NCI-H1092 treated with DMSO at 0.1 percent for 48 hours (cell line): ENCODE results near the gene NFS1.

Experiments used
- DNase-seq: peaks from one replicate; lab custom pipeline; 2025; lab: John Stamatoyannopoulos, UW

The NFS1 gene

DNA sequence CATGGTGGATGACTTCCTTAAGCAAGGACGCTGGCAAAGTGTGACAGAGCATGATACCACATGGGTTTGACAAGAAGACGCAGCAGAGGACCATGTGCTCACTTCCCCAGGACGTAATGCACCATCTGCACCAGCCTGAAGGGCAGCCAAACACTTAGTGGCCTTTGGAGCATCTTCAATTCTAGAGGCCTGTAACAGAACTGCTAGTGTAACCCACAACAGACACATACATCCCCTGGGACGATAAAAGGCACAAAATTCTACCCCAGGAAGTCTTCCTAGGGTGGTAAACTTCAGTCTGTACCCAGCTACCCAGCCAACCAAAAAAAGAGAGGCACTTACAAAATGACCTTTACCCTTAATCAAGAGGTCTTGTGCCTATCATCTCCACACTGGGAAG lies 25.3 kb downstream of the NFS1 start:
- DNase-seq: no peak

DNA sequence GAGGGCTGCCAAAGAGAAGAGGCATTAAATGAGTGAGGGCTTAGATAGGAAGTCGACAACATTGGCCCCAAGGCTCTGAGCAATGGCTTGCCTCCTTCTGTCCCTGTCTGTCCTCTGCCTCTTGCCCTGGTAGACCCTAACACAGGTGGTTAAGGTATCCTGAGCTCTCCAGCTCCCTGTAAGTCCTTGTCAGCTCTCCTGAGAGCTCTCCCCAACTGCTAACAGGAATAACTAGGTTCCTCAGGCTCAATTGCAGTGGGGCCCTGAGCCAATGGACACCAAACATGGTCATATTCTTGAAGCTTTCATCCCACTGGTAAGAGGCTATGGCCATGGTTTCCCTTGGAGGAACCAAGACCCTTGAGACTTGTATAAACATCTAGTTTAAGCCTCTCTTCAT lies 29.5 kb downstream of the NFS1 start:
- no peak for DNase-seq

DNA sequence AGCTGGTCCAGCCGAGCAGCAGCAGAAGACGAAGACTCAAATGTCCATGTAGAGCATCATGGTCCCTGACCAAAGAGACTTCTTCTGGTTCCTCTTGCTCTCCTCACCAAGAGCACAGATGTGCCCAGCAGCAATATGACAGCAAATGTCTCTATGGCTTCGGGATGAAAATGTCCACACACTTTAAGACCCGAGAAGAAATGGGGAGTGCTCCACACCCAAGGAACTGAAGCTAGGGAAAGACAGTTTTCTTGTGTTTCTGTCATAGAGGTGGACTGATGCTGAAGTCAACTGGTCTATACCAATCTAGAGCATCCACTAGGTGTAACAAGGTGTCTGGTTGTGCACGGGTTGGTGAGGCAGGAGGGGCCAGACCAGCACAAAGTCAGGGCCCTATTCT lies 29.9 kb downstream of the NFS1 start:
- no peak for DNase-seq

DNA sequence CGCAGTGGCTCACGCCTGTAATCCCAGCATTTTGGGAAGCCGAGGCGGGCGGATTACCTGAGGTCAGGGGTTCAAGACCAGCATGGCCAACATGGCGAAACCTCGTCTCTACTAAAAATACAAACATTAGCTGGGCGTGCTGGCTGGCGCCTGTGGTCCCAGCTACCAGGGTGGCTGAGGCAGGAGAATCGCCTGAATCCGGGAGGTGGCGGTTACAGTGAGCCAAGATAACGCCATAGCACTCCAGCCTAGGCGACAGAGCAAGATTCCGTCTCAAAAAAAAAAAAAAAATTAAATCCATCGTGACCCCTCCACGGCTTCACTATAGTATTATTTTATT lies 33.2 kb downstream of the NFS1 start:
- no peak for DNase-seq

DNA sequence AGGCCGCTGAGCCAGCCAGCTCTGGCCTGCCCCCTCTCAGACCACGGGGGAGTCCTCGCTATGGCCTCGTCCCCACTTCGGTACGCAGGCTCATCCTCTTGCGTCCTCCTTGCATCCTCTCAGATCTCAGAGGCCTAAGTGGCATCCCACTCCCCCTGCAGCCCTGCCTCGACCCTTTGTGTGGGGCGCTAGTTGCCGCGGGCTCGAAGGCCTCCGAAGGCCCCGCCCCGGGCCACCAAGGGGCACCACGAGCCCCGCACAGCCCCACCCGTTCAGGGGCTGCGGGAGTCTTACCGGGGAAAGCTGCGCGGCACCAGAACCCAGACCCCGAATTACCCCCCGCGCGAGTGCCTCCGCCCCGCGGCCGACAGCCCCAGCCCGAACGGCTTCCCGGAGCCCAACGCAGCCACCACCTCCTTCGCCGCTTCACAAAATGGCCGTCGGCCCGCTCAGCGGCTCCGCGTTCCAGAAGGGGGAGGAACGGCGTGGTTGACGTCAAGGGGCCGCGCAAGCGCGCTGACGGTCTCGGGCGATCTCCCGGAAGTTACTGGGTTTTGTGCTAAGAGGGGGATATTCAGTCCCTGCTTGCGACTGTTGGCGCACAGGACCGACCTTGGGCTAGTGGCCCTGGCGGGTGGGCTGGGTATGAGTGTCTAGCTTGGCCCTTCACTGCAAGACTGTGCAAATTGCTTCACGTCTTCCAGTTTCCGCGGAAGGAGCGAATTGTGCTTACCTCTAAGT lies 34.5 kb downstream of the NFS1 start, which contains the start of the genes CPNE1 and RBM12:
Gene CPNE1, minus strand, starts transcription at position 435 of the 741 bp plus-strand sequence. CDS start 31,977 bp downstream, outside the sequence.
Gene RBM12, minus strand, starts transcription at position 435 of the 741 bp plus-strand sequence. CDS start 9,578 bp downstream, outside the sequence.
- peak; percentile 93 for DNase-seq

DNA sequence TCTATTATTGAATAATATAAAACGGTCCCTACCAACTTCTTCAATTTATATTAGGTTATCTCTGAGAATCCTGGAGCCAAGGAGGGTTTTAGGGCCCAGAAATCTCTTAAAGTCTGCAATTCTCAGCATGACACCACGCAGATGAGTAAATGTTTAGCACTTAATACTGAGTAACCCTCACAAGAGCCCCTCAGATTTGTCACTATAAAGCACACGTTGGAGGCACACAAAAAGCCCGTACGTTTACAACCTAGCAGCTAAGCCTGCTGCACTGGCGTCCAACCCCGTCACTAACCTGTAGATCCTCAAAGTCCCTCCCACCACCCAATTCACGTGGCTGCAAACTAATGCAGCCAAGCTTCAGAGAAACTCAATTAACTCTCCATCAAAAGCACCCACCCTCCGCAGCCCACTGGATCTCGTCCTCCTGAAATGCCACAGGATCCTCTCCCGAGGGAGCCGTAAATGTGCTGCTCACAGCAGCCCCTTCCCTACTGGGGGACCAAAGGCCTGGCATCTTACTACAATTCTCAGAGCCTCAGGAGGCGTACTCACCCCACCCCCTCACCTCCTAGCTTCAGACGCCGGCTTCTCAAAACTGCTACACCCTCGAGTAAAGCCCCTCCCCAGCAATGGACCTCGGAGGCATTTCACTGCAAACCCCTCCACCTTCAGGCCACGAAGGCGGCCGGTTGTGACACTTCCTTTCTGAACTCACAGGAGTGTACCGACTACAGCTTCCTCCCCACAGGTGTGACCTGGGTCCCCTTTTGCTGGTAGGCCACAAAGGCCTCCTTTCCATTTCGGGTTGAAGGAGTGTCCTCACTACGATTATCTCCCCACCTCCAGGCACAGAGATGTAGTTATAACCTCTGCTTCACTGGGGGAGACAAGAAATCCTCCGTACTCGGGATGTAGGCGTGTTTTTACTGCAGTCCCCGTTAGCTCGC lies 35.4 kb downstream of the NFS1 start:
- peak; percentile 30 for DNase-seq

DNA sequence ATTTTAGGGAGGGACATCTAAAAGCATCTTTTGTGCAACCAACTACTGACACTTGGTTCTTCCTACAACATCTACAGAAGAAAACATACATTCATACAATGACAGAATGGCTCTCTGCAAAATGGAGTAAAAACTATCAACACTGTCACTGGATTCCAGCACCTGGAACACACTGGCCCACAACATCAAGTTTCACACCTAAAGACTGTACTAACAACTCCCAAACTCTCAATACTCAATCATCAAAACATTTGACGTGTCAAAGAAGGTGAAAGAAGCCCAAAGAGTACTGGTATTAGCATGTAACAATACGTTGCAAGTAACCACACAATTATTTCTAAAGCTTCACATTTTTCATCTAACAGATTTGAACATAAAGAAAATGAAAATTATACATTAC lies 36.6 kb downstream of the NFS1 start:
- no peak for DNase-seq

DNA sequence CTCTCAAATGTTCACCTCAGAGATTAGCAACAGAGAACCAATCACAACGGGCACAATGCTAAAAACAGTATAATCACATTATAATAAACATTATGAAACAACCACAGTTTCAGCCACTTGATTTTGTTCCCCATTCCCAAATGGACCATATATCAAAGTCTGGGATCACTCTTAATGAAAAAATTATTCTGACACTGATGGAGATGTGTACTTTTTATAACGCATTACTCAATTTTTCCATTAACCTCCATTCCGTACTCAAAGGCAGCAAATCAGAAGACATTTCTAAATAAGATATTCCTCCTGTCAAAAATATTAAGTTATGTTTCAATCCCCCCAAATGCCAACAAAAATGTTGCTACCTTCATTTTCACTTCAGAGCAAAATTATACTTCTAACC lies 37.2 kb downstream of the NFS1 start:
- DNase-seq: no peak

DNA sequence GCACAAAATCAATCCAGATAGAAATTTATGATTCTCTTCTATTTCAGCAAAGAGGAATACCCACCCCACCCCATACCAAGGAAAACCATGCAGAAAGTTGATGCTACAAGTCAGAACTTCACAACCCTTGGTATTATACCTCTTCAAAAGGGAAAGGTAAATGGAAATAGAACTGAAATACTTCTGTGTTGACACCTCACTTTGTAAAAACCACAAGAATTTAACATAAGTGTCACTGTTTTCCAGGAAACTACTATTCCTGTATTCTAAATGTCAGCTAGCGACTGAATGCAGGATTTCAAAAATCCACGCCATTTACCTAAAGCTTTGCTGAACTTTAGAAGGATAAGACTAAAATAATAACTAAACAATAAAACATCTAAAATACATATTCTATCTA lies 38.1 kb downstream of the NFS1 start:
- no peak for DNase-seq

DNA sequence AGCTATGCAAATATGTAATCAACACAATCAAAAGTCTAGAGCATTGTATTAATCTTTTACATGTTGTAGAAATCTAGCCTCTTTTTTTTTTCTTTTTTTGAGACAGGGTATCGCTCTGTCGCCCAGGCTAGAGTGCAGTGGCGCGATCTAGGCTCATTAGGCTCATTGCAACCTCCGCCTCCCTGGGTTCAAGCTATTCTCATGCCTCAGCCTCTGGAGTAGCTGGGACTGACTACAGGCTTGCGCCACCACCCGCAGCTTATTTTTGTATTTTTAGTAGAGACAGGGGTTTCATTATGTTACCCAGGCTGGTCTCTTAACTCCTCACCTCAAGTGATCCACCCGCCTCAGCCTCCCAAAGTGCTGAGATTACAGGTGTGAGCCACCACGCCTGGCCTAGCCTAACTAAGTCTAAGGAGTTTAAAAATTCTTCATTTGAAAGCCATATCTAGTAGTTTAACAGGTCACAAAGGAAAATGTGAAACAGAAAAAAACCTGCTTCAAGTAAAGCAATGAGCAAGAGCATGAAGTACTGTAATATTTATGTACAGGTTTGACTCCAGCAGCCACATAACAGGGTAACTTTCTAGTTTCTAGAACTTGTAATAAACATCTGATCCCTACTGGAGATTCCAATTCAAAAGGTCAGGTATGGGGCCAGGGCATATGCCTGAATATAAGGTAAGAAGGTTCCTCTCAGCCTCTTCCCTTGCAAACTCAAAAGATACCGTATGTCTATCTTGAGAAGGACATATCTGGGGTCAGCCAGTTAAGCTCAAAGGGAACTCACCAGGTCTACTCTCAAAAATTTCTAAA lies 38.8 kb downstream of the NFS1 start:
- no peak for DNase-seq

DNA sequence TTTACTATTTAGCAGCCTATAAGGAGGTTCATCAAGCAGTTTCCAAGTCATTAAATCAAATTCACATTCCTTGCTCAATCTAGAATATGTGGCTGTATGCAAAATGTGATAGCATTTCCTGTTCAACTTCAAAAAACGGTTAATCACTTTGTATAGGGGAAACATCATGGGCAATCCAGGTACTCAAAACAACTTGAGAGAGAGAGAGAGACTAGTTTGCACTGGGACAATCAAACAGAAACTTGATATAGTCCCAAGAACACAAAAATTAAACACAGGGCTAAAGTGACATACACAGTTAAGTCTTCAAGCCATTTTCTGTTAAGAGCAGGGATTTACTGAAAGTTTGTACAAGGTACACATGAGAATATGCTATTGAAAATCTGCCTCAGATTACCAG lies 41.9 kb downstream of the NFS1 start:
- no peak for DNase-seq

DNA sequence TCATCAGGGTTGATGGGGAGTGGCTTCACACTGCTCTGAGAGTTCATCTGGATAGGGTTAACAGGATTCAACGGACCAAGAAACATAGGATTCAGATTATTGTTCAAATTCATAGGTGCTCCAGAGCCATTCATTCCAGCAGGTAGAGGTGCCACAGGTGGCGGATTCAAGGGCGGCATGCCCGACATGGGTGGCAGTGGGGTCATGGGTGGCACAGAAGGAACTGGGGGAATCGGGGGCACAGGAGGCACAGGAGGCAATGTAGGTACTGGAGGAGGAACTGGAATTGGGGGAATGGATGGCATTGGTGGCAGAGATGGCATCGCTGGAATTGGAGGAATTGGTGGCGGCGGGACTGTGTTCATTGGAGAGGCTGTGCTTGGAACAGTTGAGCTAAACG lies 44.7 kb downstream of the NFS1 start:
- DNase-seq: no peak

DNA sequence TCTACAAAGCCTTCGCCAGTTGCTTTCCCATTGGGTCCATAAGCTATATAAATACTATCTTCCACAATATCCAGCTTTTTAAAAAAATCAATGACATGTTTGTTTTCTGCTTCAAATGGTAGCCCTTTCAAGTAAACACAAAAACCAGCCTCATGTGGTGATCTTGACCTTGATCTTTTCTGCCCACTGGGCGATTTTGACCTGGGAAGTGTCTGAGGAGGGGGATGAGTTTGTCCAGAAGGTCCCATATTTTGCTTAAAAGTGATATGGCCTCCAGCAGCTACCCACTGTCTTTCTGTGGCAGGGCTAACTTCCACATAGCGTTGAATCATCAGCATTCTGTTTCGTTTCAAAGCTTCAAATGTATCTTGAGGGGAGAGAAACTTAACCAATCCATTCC lies 45.3 kb downstream of the NFS1 start:
- no peak for DNase-seq

DNA sequence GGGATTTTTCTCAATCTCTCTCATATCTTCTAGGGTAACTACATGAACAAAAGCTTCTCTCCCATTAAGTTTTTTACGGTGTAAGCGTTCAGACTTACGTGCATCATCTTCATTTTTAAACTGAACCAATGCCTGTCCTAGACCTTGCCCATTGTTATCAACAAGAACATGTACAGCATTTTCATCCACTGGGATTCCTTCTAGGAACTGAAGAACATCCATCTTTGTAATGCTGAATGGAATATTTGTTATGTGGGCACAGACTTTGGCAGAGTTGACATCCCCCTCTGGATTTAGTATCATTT lies 45.8 kb downstream of the NFS1 start:
- no peak for DNase-seq

DNA sequence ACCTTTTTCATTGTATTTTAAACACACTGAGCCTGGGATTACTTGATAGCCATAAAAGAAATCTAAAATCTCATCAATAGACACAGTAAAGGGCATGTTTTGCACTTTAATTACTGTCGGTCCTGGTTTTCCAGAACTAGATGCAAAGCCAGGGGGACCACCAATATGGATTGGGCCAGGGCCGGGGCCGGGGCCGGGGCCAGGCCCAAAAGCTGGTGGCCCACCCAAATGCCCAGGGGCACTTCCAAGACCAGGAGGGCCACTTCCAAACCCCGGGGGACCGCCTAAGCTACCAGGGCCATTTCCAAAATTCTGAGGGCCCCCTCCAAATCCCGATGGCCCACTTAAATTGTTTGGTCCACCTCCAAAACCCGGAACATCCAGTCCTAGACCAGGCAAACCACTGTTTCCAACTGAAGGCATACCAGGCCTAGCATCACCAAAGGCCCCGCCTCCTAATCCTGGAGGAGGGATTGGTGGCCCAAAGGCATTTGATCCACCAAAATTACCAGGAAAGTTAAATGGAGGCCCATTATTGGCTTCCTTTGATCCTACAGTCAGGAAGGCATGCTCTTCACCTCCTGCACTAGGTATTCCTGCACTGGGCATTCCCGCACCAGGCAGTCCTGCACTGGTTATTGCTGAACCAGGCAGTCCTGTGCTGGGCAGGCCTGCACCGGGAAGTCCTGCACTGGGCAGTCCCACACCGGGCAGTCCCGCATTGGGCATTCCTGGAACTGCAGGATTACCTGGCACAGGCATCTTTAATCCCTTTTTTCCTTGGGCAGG lies 46.3 kb downstream of the NFS1 start:
- DNase-seq: no peak

DNA sequence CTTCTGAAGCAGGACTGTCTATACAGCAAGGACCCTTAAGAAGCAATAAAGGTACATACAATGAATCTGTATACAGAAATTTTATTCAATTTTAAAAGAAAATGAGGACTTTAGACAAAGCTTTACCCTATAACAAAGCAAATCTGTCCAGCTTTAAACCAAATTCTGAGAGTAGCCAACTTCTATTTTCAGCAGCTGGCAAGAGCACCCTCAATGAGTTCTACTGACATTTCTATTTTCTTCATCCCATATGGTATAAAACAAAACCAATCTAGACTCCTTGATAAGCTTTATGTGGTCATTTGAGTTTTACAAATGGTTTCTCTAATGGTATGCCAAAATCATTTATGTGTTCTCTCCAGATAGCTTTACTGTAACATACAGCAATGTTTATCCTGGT lies 47.2 kb downstream of the NFS1 start:
- no peak for DNase-seq

DNA sequence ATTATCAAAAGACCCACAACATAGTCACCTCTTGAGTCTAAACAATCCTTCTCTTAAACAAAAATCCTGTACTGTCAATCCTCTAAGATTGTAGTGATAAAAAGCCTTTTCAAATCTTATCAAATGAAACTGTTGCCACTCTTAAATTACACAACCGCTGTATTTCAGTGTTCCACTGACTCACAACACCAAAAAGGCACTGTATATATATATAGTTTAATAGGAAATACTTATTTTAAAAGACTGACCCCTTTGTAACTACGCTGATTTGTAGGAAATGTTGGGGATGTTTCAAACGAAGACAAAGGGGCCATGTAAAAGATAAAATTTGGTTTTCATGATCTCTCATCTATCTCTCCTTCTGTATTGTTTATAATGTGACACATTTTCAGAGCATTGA lies 48.5 kb downstream of the NFS1 start:
- DNase-seq: no peak

DNA sequence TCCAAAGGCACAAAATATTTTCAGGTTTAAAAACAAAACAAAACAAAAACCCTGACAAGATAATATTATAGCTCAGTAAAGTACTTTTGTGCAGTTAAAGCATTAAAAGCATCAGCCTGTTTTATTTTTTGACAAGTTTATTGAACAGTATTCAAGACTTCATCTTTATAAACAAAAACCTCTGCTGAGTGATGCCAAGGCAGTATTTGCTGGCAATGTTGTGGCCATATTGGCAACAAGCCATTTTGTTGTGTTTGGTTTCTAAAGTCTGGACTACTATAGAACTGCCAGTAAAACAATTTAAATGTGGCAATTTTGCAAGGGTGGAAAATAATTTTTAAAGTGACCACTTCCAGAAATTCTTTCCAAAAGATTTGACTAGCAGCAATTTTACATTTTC lies 50.3 kb downstream of the NFS1 start:
- DNase-seq: no peak

DNA sequence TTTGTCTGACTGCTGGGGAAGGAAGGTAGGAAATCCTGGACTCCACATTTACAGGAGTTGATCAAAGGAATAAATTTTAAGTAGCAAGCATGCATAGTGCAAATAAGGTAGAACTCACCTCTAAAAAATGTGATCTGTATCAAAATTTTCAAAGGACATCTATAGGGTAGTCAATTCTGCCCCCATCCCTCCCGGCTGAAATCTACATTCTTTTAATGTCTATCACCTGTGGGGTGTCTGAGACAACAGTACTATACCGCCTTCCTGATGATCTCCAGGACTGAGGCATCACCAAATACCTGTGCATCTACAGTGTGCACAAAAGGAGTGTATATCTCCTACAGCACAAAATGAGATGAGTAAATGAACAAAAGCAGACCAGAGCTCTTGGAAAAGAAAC lies 54.3 kb downstream of the NFS1 start:
- DNase-seq: no peak

DNA sequence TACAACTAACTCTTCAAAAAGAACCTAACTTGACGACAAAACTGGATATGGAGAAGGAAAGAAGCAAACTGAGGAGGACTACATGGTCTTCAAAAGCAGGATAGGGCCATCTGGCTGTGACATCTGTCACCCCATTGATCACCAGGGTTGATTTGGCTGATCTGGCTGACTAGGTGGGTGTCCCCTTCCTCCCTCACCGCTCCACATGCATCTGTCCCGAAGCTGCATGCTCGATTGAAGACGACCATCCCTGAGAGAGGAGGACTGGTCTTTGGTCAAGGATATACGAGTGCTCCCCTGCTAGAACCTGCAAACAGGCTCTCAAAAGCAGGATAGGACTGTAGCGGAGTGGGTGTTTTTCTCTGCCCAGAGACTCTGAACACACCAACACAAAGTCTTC lies 56.1 kb downstream of the NFS1 start:
- no peak for DNase-seq

DNA sequence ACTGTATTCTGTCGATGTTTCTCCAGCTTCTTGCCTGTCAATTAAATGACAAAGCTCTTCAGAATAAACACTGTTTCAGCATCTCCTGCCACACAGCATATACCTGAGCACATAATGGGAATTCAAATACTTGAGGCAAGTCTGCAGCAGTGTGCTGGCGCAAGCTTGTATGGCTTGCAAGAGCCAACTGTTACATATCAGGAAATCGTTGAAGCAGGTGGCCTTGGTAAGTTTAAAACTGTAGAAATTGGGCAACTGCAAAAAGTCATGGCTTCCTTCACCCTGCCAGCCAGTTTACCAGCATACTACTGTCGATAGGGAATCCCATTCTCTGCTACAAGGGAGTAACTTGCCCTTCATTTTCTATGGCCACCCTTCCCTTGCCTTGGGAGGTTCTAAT lies 57.4 kb downstream of the NFS1 start:
- no peak for DNase-seq

DNA sequence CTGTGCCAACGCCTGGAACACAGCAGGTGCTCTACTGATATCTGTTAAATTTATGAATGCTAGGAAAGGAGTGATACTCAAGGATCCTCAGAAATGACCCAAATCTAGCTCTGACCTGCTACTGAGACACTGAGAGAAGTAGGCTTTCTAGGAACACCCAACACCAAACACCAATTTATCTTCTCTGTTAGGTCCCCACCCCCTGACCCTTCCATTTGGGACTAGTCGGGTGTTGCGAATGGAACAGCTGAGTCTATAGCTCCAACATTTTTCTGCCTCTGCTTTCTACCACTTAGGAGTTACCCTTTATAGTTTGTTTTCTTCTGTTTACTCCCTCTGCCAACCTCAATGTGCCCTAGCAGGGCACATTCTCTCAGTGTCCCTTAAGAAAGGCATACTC lies 58.4 kb downstream of the NFS1 start:
- no peak for DNase-seq
